ENCODE measurements around the gene TNC.

Gene TNC

GRCh38 chr9:115117999-115118878, at the start of gene TNC:
Gene TNC, minus strand, starts transcription at chr9:115118157. Its CDS starts 27,139 bp downstream, at chr9:115091018.
- DNase-seq (ENCODE audit: low spot score), result peak; percentile 88

- DNase-seq (ENCODE audit: low spot score), result no peak
Observed at GRCh38 chr9:115167175-115167574, 49.2 kb upstream of the TNC start.

GRCh38 chr9:115165233-115165632, 47.3 kb upstream of the TNC start:
- DNase-seq (ENCODE audit: low spot score), result no peak

GRCh38 chr9:115164511-115164974, 46.6 kb upstream of the TNC start:
- no peak for DNase-seq (ENCODE audit: low spot score)

- DNase-seq (ENCODE audit: low spot score), result no peak
Observed at GRCh38 chr9:115162946-115163345, 45.0 kb upstream of the TNC start.

GRCh38 chr9:115161446-115161845, 43.5 kb upstream of the TNC start:
- DNase-seq (ENCODE audit: low spot score), result no peak

- DNase-seq (ENCODE audit: low spot score), result no peak
Observed at GRCh38 chr9:115158661-115159481, 40.9 kb upstream of the TNC start.

- no peak for DNase-seq (ENCODE audit: low spot score)
Observed at GRCh38 chr9:115157245-115157674, 39.3 kb upstream of the TNC start.

- DNase-seq (ENCODE audit: low spot score), result no peak
Observed at GRCh38 chr9:115155037-115155436, 37.1 kb upstream of the TNC start.

- no peak for DNase-seq (ENCODE audit: low spot score)
Observed at GRCh38 chr9:115154617-115155016, 36.7 kb upstream of the TNC start.

GRCh38 chr9:115152281-115152820, 34.4 kb upstream of the TNC start:
- no peak for DNase-seq (ENCODE audit: low spot score)

GRCh38 chr9:115148721-115149120, 30.8 kb upstream of the TNC start:
- DNase-seq (ENCODE audit: low spot score), result no peak

- no peak for DNase-seq (ENCODE audit: low spot score)
Observed at GRCh38 chr9:115146581-115147021, 28.6 kb upstream of the TNC start.

- DNase-seq (ENCODE audit: low spot score), result no peak
Observed at GRCh38 chr9:115144706-115145105, 26.7 kb upstream of the TNC start.

- no peak for DNase-seq (ENCODE audit: low spot score)
Observed at GRCh38 chr9:115143689-115144088, 25.7 kb upstream of the TNC start.

GRCh38 chr9:115142517-115143270, 24.7 kb upstream of the TNC start:
- no peak for DNase-seq (ENCODE audit: low spot score)

- DNase-seq (ENCODE audit: low spot score), result no peak
Observed at GRCh38 chr9:115142090-115142489, 24.1 kb upstream of the TNC start.

- no peak for DNase-seq (ENCODE audit: low spot score)
Observed at GRCh38 chr9:115141612-115142011, 23.7 kb upstream of the TNC start.

GRCh38 chr9:115138151-115138550, 20.2 kb upstream of the TNC start:
- no peak for DNase-seq (ENCODE audit: low spot score)

- DNase-seq (ENCODE audit: low spot score), result no peak
Observed at GRCh38 chr9:115137526-115137925, 19.6 kb upstream of the TNC start.

GRCh38 chr9:115135821-115136778, 18.1 kb upstream of the TNC start:
- no peak for DNase-seq (ENCODE audit: low spot score)
